Caco-2 (cell line): ENCODE measurements around the gene COL5A1. TPM values are rescaled to one million over a fixed set of nuclear protein-coding genes. Genes with fewer than 3 reads are reported as not detected.

ENCODE experiments used
- BruUV-seq: library from RNA; stranded (reverse); fragments of 400-500 nt; replicated peaks from 2 replicates; lab custom pipeline; 2021; lab: Mats Ljungman, UMichigan
- CTCF ChIA-PET: fragments of 300-600 bp; sonication (Branson Sonifier 250); formaldehyde crosslinking; loops from one replicate; lab custom pipeline; 2022; ENCODE audit warnings: antibody characterized with exemption; lab: Charles Lee
- POLR2A ChIA-PET: fragments of 300-600 bp; sonication (Branson Sonifier 250); formaldehyde crosslinking; loops from one replicate; lab custom pipeline; 2022; ENCODE audit warnings: antibody characterized with exemption; lab: Charles Lee
- DNase-seq, 2 experiments: peaks; one replicate each; pipeline versions ENCODE4 v3.0.0 to v3.0.0-alpha.2; 2020 to 2022
- H3K27me3 ChIP-seq: replicated peaks from 2 replicates; pipeline ENCODE4 v1.6.0; 2011; ENCODE audit warnings: low read length; ENCODE audit not compliant: control insufficient read depth, insufficient read depth
- H3K36me3 ChIP-seq: 2 replicates; pipeline ENCODE4 v1.5.1; 2011; ENCODE audit warnings: low read length; ENCODE audit not compliant: control insufficient read depth, insufficient read depth
- H3K4me1 ChIP-seq: fragments of 250-450 bp; sonication (Bioruptor Pico); 2 replicates; pipeline ENCODE4 v1.5.1; 2020; ENCODE audit warnings: mild to moderate bottlenecking
- H3K4me3 ChIP-seq: 2 replicates; pipeline ENCODE4 v1.5.1; 2011; ENCODE audit warnings: low read depth, mild to moderate bottlenecking, control low read depth, low read length
- H3K9me3 ChIP-seq: fragments of 250-450 bp; sonication (Bioruptor Pico); 2 replicates; pipeline ENCODE4 v1.5.1; 2020; ENCODE audit warnings: mild to moderate bottlenecking, moderate library complexity
- H3K27ac Mint-ChIP-seq: one replicate; pipeline ENCODE4 v1.8.0; 2022; ENCODE audit warnings: mixed read lengths; ENCODE audit not compliant: unreplicated experiment
- H3K27me3 Mint-ChIP-seq: one replicate; pipeline ENCODE4 v1.8.0; 2022; ENCODE audit warnings: mixed read lengths; ENCODE audit not compliant: insufficient read depth, unreplicated experiment
- H3K36me3 Mint-ChIP-seq: one replicate; pipeline ENCODE4 v1.8.0; 2022; ENCODE audit warnings: mild to moderate bottlenecking, mixed read lengths; ENCODE audit not compliant: insufficient read depth, unreplicated experiment
- H3K4me1 Mint-ChIP-seq: one replicate; pipeline ENCODE4 v1.8.0; 2022; ENCODE audit warnings: low read depth, mixed read lengths; ENCODE audit not compliant: unreplicated experiment
- H3K4me3 Mint-ChIP-seq: one replicate; pipeline ENCODE4 v1.8.0; 2022; ENCODE audit warnings: mild to moderate bottlenecking, moderate library complexity, mixed read lengths; ENCODE audit not compliant: unreplicated experiment
- H3K9me3 Mint-ChIP-seq: one replicate; pipeline ENCODE4 v1.8.0; 2022; ENCODE audit warnings: mixed read lengths; ENCODE audit not compliant: unreplicated experiment
- intact Hi-C: fragments of 100-400 bp; cut with micrococcal nuclease; formaldehyde crosslinking; loops from one replicate; pipeline ENCODE4 v1.10.0; 2022; ENCODE audit not compliant: unreplicated experiment
- total RNA-seq: library from RNA; stranded (reverse); gene quantifications from 2 replicates; pipeline ENCODE4 v1.2.3, GENCODE V29; 2022
- TF ChIP-seq, protein P1 (sequence below), 2 experiments: fragments of 200-600 bp in 1 of 2; IDR thresholded peaks; 1 replicate in 1 of 2; 2 replicates in 1 of 2; pipeline versions ENCODE4 v1.5.1 to v1.8.0; 2011 to 2022; ENCODE audit warnings: antibody characterized with exemption in 1 of 2, control low read depth in 1 of 2, inconsistent platforms in 1 of 2, low read depth in 1 of 2, low read length in 1 of 2, mild to moderate bottlenecking in 1 of 2, moderate library complexity in 1 of 2; ENCODE audit not compliant: insufficient read depth in 1 of 2, severe bottlenecking in 1 of 2, unreplicated experiment in 1 of 2

Gene COL5A1
- total RNA-seq, 1 experiment from 2014 or later = 4.8 TPM

DNA sequence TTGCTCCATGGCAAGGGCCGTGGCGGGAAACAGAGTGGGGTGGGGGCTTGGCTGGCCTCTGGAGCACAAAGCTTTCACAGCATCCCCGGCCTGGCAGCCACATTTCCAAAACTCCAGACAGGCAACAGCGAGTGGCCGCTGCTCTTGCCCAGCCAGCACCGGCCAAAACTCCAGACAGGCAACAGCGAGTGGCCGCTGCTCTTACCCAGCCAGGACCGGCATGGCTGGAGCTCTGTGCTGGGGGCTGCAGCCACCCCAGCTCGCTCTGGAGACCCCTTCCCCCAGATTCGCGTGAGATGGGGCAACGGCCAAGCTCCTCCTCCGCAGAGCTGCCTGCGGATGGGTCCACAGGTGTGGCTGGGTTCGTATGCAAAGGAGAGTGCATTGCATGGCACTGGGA, 98.5 kb downstream of the COL5A1 start:
- no peaks in the 10 kb centered on the region for H3K36me3 ChIP-seq
- H3K27ac Mint-ChIP-seq = no peak overlapping the region
- H3K27me3 ChIP-seq = no peaks in the 10 kb centered on the region
- no TSS peak for BruUV-seq
- H3K9me3 ChIP-seq = peaks cover 3% of the 10 kb centered on the region; the same call in 1 of the 2 replicates
- peaks cover 17% of the 10 kb centered on the region for H3K27me3 Mint-ChIP-seq
- no peaks in the 10 kb centered on the region for H3K4me1 ChIP-seq
- H3K4me3 ChIP-seq = no peak overlapping the region
- CTCF ChIA-PET = interaction anchor here (1.1 to 3.3 kb wide), 4 partner anchors 42 to 290 kb away, joined by 3 to 16 read pairs (median 8); no protein-coding TSS in a partner anchor
- intact Hi-C loops = no loop called here
- DNase-seq = no peak
- H3K36me3 Mint-ChIP-seq = no peaks in the 10 kb centered on the region
- no peak overlapping the region for H3K4me3 Mint-ChIP-seq
- no peaks in the 10 kb centered on the region for H3K4me1 Mint-ChIP-seq
- POLR2A ChIA-PET = no interaction called here
- no peaks in the 10 kb centered on the region for H3K9me3 Mint-ChIP-seq
- TF ChIP-seq, protein P1, sequence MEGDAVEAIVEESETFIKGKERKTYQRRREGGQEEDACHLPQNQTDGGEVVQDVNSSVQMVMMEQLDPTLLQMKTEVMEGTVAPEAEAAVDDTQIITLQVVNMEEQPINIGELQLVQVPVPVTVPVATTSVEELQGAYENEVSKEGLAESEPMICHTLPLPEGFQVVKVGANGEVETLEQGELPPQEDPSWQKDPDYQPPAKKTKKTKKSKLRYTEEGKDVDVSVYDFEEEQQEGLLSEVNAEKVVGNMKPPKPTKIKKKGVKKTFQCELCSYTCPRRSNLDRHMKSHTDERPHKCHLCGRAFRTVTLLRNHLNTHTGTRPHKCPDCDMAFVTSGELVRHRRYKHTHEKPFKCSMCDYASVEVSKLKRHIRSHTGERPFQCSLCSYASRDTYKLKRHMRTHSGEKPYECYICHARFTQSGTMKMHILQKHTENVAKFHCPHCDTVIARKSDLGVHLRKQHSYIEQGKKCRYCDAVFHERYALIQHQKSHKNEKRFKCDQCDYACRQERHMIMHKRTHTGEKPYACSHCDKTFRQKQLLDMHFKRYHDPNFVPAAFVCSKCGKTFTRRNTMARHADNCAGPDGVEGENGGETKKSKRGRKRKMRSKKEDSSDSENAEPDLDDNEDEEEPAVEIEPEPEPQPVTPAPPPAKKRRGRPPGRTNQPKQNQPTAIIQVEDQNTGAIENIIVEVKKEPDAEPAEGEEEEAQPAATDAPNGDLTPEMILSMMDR (IDR thresholded peaks at IDR 0.05; ENCODE audit: insufficient read depth in 1 of 2, low read depth in 1 of 2, low read length in 1 of 2, severe bottlenecking in 1 of 2, unreplicated experiment in 1 of 2) = no peak

DNA sequence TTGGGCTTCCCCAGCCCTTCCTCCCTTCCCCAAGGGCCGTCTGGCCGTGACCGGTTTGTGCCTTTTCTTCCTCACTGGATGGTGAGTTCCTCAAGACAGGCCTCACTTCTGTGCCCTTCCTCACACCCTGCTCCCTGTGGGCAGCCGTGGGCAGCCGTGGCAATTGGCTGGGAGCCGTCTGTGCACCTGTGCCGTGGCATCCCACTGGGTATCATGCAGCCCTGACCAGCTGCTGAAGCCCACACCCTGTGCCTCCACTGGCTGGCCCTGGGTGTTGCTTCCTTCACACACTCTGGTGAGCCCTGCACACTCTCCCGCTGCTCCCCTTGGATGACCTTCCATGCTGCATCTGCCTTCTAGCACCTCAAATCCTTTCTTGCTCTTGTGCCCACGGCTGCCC, 100.2 kb downstream of the COL5A1 start:
- Mint-ChIP-seq H3K27me3 (peaks cover 17% of the 10 kb centered on the region), H3K27ac (no peak overlapping the region), H3K4me3 (no peak overlapping the region), H3K9me3 (no peaks in the 10 kb centered on the region), H3K4me1 (no peaks in the 10 kb centered on the region), H3K36me3 (no peaks in the 10 kb centered on the region)
- no TSS peak for BruUV-seq
- Histone ChIP-seq H3K36me3 (no peaks in the 10 kb centered on the region), H3K4me1 (no peaks in the 10 kb centered on the region), H3K4me3 (no peak overlapping the region), H3K9me3 (peaks cover 4% of the 10 kb centered on the region; the same call in 1 of the 2 replicates), H3K27me3 (no peaks in the 10 kb centered on the region)
- no peak for DNase-seq
- ChIA-PET POLR2A (no interaction called here), CTCF (no interaction called here)
- intact Hi-C loops = no loop called here
- TF ChIP-seq, protein P1 (IDR thresholded peaks at IDR 0.05; ENCODE audit: insufficient read depth in 1 of 2, low read depth in 1 of 2, low read length in 1 of 2, severe bottlenecking in 1 of 2, unreplicated experiment in 1 of 2) = no peak

DNA sequence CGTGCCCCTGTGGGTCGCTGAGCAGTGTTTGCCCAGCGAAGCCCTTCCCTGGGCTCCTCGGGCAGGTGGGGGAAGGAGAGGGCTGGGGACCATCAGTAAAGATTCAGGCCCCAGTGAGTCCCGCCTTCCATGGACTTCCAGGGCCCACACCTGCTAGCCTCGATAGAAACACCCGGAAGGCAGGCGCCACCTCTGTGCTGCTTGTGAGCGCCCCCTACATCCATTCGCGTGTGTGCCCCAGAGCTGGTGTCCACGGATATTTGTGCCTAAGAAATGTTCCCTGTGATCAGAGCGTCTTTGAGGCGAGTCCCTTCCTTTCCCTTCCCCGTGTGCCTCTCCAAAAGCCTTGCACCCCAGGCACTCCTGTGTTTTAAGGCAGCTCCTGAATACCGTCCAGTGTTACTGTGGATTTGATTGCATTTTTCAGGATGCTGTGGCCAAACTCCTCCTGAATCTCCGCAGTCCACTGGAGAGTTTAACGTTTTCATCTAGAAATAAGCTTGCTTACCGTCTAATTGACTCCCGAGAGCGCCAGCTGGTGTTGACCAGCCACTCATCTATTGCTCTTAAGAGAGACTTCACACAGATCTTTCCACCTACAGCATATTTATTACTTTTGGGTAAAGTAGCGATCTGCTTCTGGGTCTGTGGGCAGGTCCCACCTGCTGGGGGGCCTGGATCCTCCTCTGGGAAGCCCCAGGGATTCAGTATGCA, 101.4 kb downstream of the COL5A1 start:
- peaks cover 4% of the 10 kb centered on the region; the same call in 1 of the 2 replicates for H3K9me3 ChIP-seq
- no peaks in the 10 kb centered on the region for H3K36me3 ChIP-seq
- POLR2A ChIA-PET = no interaction called here
- Mint-ChIP-seq H3K4me3 (no peak overlapping the region), H3K36me3 (no peaks in the 10 kb centered on the region), H3K27me3 (peaks cover 17% of the 10 kb centered on the region), H3K9me3 (no peaks in the 10 kb centered on the region), H3K4me1 (no peaks in the 10 kb centered on the region), H3K27ac (no peak overlapping the region)
- H3K27me3 ChIP-seq = no peaks in the 10 kb centered on the region
- no TSS peak for BruUV-seq
- no peak for DNase-seq
- CTCF ChIA-PET = no interaction called here
- TF ChIP-seq, protein P1 (IDR thresholded peaks at IDR 0.05; ENCODE audit: insufficient read depth in 1 of 2, low read depth in 1 of 2, low read length in 1 of 2, severe bottlenecking in 1 of 2, unreplicated experiment in 1 of 2) = no peak
- H3K4me1 ChIP-seq = no peaks in the 10 kb centered on the region
- H3K4me3 ChIP-seq = no peak overlapping the region
- intact Hi-C loops = no loop called here
